Natural killer cell (primary cell): ENCODE measurements around the gene TDP1. TPM values are rescaled to one million over a fixed set of nuclear protein-coding genes. Genes with fewer than 3 reads are reported as not detected.
"Not testable (repeated sequence)": the region's sequence is repeated elsewhere in the genome, so short reads cannot be mapped to it uniquely, and the experiment has no call there.

Source experiments
- ATAC-seq, 3 donors: fragments of 150-1000 bp in 2 of 3; fragments of 200-7000 bp in 1 of 3; cut with Tn5 transposase; 1 replicate in 1 of 3; 2 replicates in 2 of 3; pipeline ENCODE4 v1.10.0; 2021; ENCODE audit warnings: mild to moderate bottlenecking in 2 of 3, moderate library complexity in 2 of 3
- DNase-seq, 2 donors: peaks; one replicate each; pipeline versions ENCODE4 v3.0.0 to v3.0.0-alpha.2; 2013 to 2021; ENCODE audit warnings: mixed read lengths in 1 of 2
- H3K27ac ChIP-seq: one replicate; pipeline ENCODE4 v1.5.1; 2013; ENCODE audit warnings: mild to moderate bottlenecking, low read length
- H3K27me3 ChIP-seq: one replicate; pipeline ENCODE4 v1.6.1; 2013; ENCODE audit warnings: low read length; ENCODE audit not compliant: control insufficient read depth, insufficient read depth
- H3K36me3 ChIP-seq: one replicate; pipeline ENCODE4 v1.6.1; 2013; ENCODE audit warnings: low read length; ENCODE audit not compliant: control insufficient read depth, insufficient read depth
- H3K4me1 ChIP-seq: one replicate; pipeline ENCODE4 v1.6.1; 2013; ENCODE audit warnings: low read length; ENCODE audit not compliant: control insufficient read depth, insufficient read depth
- H3K4me3 ChIP-seq: one replicate; pipeline ENCODE4 v1.5.1; 2013; ENCODE audit warnings: low read length
- H3K9me3 ChIP-seq: one replicate; pipeline ENCODE4 v1.6.1; 2013; ENCODE audit warnings: low read length; ENCODE audit not compliant: control insufficient read depth, insufficient read depth
- H3K27ac Mint-ChIP-seq, 2 donors: one replicate each; pipeline ENCODE4 v1.8.0; 2022; ENCODE audit warnings: mild to moderate bottlenecking in 2 of 2, mixed read lengths in 2 of 2, moderate library complexity in 1 of 2
- H3K27me3 Mint-ChIP-seq, 2 donors: one replicate each; pipeline ENCODE4 v1.8.0; 2022; ENCODE audit warnings: low read depth in 2 of 2, mixed read lengths in 2 of 2
- H3K36me3 Mint-ChIP-seq: one replicate; pipeline ENCODE4 v1.8.0; 2022; ENCODE audit warnings: mixed read lengths
- H3K4me1 Mint-ChIP-seq, 2 donors: one replicate each; pipeline ENCODE4 v1.8.0; 2022; ENCODE audit warnings: mixed read lengths in 2 of 2
- H3K4me3 Mint-ChIP-seq: one replicate; pipeline ENCODE4 v1.8.0; 2022; ENCODE audit warnings: mild to moderate bottlenecking, moderate library complexity, mixed read lengths
- H3K9me3 Mint-ChIP-seq, 2 donors: one replicate each; pipeline ENCODE4 v1.8.0; 2022; ENCODE audit warnings: mixed read lengths in 2 of 2
- CTCF ChIP-seq: fragments of 200-600 bp; IDR thresholded peaks from one replicate; pipeline ENCODE4 v1.8.0; 2022; ENCODE audit warnings: antibody characterized with exemption
- WGBS: methylation state at CpG from one replicate; pipeline ENCODE4 v1.1.7; 2013; ENCODE audit warnings: missing lambda C conversion rate; ENCODE audit not compliant: insufficient coverage; 5-methylcytosine and 5-hydroxymethylcytosine counted together
- intact Hi-C: fragments of 100-400 bp; cut with micrococcal nuclease; formaldehyde crosslinking; loops from one replicate; pipeline ENCODE4 v1.14.2; 2022
- total RNA-seq, 4 donors: library from RNA; stranded (reverse); fragments of 120-200 nt in 1 of 4; gene quantifications; one replicate each; pipeline versions ENCODE4 v1.2.3 to v1.2.4, GENCODE V29; 2013 to 2022

The TDP1 gene
- total RNA-seq, 3 donors from 2014 or later (not counting 1 experiment from before 2014, with no cell fraction given) = 41.8 to 59.6 (median 54.3) TPM

DNA sequence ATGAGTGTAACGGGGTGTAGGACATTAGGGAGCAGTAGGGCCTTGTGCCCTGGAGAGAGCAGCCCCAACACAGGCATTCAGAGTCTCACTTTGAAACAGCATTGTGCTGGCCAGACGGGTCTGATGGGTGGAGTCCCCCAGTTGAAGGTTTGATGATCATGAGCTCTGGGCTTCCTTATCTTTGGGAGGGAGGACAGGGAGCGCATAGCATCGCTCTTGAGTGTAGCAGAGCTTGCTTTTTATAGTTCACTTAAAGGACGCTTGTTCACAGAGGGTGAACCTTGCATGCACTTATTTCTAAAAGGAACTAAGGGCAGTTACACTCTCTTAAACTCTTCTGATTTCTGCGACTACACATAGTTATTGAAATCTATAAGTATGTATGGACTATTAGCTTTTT lies 116.6 kb downstream of the TDP1 start:
- Mint-ChIP-seq H3K9me3 (no peaks in the 10 kb centered on the region), H3K36me3 (no peaks in the 10 kb centered on the region), H3K4me3 (no peak overlapping the region), H3K4me1 (no peaks in the 10 kb centered on the region), H3K27me3 (peaks cover 22 to 46% of the 10 kb centered on the region in 2 donors), H3K27ac (no peak overlapping the region)
- TF ChIP-seq CTCF = no peak
- ATAC-seq = no peak
- no peaks in the 10 kb centered on the region for H3K9me3 ChIP-seq
- H3K4me3 ChIP-seq = no peak overlapping the region
- no peaks in the 10 kb centered on the region for H3K36me3 ChIP-seq
- no peaks in the 10 kb centered on the region for H3K4me1 ChIP-seq
- intact Hi-C loops = no loop called here
- WGBS = 84% methylated on average over 5 of the region's 6 CpGs
- H3K27me3 ChIP-seq = peaks cover 2% of the 10 kb centered on the region
- no peak for DNase-seq
- H3K27ac ChIP-seq = no peak overlapping the region

- 79% methylated on average over 2 of the region's 2 CpGs for WGBS
- Histone ChIP-seq H3K27me3 (peaks cover 5% of the 10 kb centered on the region), H3K4me1 (no peaks in the 10 kb centered on the region), H3K9me3 (no peaks in the 10 kb centered on the region), H3K4me3 (no peak overlapping the region), H3K27ac (no peak overlapping the region), H3K36me3 (no peaks in the 10 kb centered on the region)
- H3K4me3 Mint-ChIP-seq = no peak overlapping the region
- no peaks in the 10 kb centered on the region for H3K9me3 Mint-ChIP-seq
- no peaks in the 10 kb centered on the region for H3K36me3 Mint-ChIP-seq
- DNase-seq = no peak
- no peaks in the 10 kb centered on the region for H3K4me1 Mint-ChIP-seq
- H3K27me3 Mint-ChIP-seq = peaks cover 17 to 43% of the 10 kb centered on the region in 2 donors
- no peak for ATAC-seq
- no peak for TF ChIP-seq CTCF
- intact Hi-C loops = no loop called here
- no peak overlapping the region for H3K27ac Mint-ChIP-seq
Measured at GRCh38 chr14:90079576-90079975, 123.8 kb downstream of the TDP1 start.

- no peak overlapping the region for H3K4me3 ChIP-seq
- no peaks in the 10 kb centered on the region for H3K4me1 Mint-ChIP-seq
- H3K27ac Mint-ChIP-seq = no peak overlapping the region
- DNase-seq = peak in 1 of 2 donors; percentile 18
- H3K36me3 ChIP-seq = no peaks in the 10 kb centered on the region
- 40% methylated on average over 5 of the region's 6 CpGs for WGBS
- H3K9me3 ChIP-seq = no peaks in the 10 kb centered on the region
- no peaks in the 10 kb centered on the region for H3K27me3 ChIP-seq
- H3K27ac ChIP-seq = no peak overlapping the region
- H3K4me3 Mint-ChIP-seq = no peak overlapping the region
- peak in 2 of 3 donors; percentile 24 to 34 for ATAC-seq
- no peak for TF ChIP-seq CTCF
- H3K9me3 Mint-ChIP-seq = no peaks in the 10 kb centered on the region
- H3K27me3 Mint-ChIP-seq = peaks cover 26 to 54% of the 10 kb centered on the region in 2 donors
- no peaks in the 10 kb centered on the region for H3K4me1 ChIP-seq
- no peaks in the 10 kb centered on the region for H3K36me3 Mint-ChIP-seq
- intact Hi-C loops = no loop called here
Measured at GRCh38 chr14:90087433-90087832, 131.7 kb downstream of the TDP1 start.

DNA sequence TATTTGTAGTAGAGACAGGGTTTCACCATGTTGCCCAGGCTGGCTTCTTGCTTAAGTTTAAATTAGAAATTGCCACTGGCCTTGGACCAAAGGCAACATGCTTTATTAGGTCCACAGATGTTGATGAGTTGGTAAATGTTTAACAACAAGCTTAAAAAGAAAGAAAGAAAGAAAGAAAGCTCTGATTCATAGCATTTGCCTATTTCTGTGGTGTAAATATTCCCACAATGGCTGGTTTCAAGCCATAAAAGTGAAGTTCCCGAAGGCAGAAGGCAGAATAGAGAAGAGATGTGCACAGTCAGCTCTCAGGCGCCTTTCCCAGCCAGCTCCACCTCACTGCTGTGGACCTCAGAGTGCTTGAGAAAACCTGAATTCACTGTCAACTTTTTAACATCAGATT lies 132.4 kb downstream of the TDP1 start:
- DNase-seq = no peak
- no peaks in the 10 kb centered on the region for H3K9me3 Mint-ChIP-seq
- no peak overlapping the region for H3K4me3 Mint-ChIP-seq
- H3K4me1 Mint-ChIP-seq = no peaks in the 10 kb centered on the region
- TF ChIP-seq CTCF = no peak
- peaks cover 26 to 50% of the 10 kb centered on the region in 2 donors for H3K27me3 Mint-ChIP-seq
- H3K36me3 Mint-ChIP-seq = no peaks in the 10 kb centered on the region
- H3K36me3 ChIP-seq = no peaks in the 10 kb centered on the region
- H3K9me3 ChIP-seq = no peaks in the 10 kb centered on the region
- no peak overlapping the region for H3K4me3 ChIP-seq
- H3K27ac Mint-ChIP-seq = no peak overlapping the region
- H3K4me1 ChIP-seq = no peaks in the 10 kb centered on the region
- H3K27me3 ChIP-seq = no peaks in the 10 kb centered on the region
- intact Hi-C loops = no loop called here
- 71% methylated on average over 2 of the region's 2 CpGs for WGBS
- ATAC-seq = no peak
- H3K27ac ChIP-seq = no peak overlapping the region

- DNase-seq, H3K27ac Mint-ChIP-seq, H3K9me3 ChIP-seq, H3K4me1 ChIP-seq, H3K36me3 ChIP-seq, H3K4me3 ChIP-seq, H3K4me1 Mint-ChIP-seq, ATAC-seq, H3K36me3 Mint-ChIP-seq, H3K9me3 Mint-ChIP-seq, H3K4me3 Mint-ChIP-seq, H3K27ac ChIP-seq, intact Hi-C loops, H3K27me3 ChIP-seq: not testable (repeated sequence)
- H3K27me3 Mint-ChIP-seq = peaks cover 26 to 41% of the 10 kb centered on the region in 2 donors
- WGBS = 65% methylated on average over 6 of the region's 6 CpGs
Measured at GRCh38 chr14:90089486-90089885, 133.8 kb downstream of the TDP1 start.
